Prostate gland (tissue), 2 donors: ENCODE data around the gene PELO.

ENCODE experiments used
- CTCF ChIP-seq, 4 experiments: fragments of 200-600 bp in 2 of 4; fragments of 450-650 bp in 2 of 4; sonication (generic) in 2 of 4; IDR thresholded peaks; 1 replicate in 3 of 4; 2 replicates in 1 of 4; pipeline ENCODE4 v1.5.1; 2016 to 2019; ENCODE audit warnings: antibody characterized with exemption in 4 of 4, mild to moderate bottlenecking in 2 of 4, moderate library complexity in 2 of 4
- POLR2AphosphoS5 ChIP-seq: sonication (generic); formaldehyde crosslinking; IDR thresholded peaks from one replicate; pipeline ENCODE4 v1.6.1; 2017; ENCODE audit warnings: antibody characterized with exemption

- TF ChIP-seq POLR2AphosphoS5 (no peak), CTCF (IDR thresholded peaks at IDR 0.05) (no peak)
Measured at GRCh38 chr5:52802272-52802973, 14.7 kb downstream of the PELO start.
